GM18517 (cell line): Measurements from ENCODE around the gene TRPC5OS.

Source experiments
- ATAC-seq: cut with Tn5 transposase; IDR thresholded peaks from one replicate; pipeline ENCODE4 v1.9.1; 2021; ENCODE audit warnings: mild to moderate bottlenecking, moderate library complexity; ENCODE audit not compliant: unreplicated experiment

The TRPC5OS gene

GRCh38 chrX:111892375-111892774, 16.4 kb downstream of the TRPC5OS start:
- no peak for ATAC-seq

GRCh38 chrX:111896148-111896547, 20.2 kb downstream of the TRPC5OS start:
- ATAC-seq, result no peak

GRCh38 chrX:111914398-111915090, 38.6 kb downstream of the TRPC5OS start:
- no peak for ATAC-seq

- ATAC-seq, result no peak
Measured at GRCh38 chrX:111917591-111917990, 41.6 kb downstream of the TRPC5OS start.

- no peak for ATAC-seq
Measured at GRCh38 chrX:111928456-111928855, 52.5 kb downstream of the TRPC5OS start.
